Ovary (tissue), 3 donors: ENCODE data around the gene RSAD1.

ENCODE experiments used
- EP300 ChIP-seq: sonication (generic); formaldehyde crosslinking; IDR thresholded peaks from one replicate; pipeline ENCODE4 v1.6.1; 2017; ENCODE audit warnings: antibody characterized with exemption
- POLR2A ChIP-seq: fragments of 450-650 bp; IDR thresholded peaks from one replicate; pipeline ENCODE4 v1.6.1; 2017; ENCODE audit warnings: antibody characterized with exemption, mild to moderate bottlenecking, moderate library complexity
- TF ChIP-seq, protein P1 (sequence below), 3 donors: fragments of 450-650 bp in 2 of 3; fragments of 200-600 bp in 1 of 3; IDR thresholded peaks; one replicate each; pipeline versions ENCODE4 v1.5.1 to v1.8.0; 2016 to 2022; ENCODE audit warnings: antibody characterized with exemption in 3 of 3, mild to moderate bottlenecking in 1 of 3
- donor health status: DM: no; HTN: no; CAD: no.

- TF ChIP-seq, protein P1, sequence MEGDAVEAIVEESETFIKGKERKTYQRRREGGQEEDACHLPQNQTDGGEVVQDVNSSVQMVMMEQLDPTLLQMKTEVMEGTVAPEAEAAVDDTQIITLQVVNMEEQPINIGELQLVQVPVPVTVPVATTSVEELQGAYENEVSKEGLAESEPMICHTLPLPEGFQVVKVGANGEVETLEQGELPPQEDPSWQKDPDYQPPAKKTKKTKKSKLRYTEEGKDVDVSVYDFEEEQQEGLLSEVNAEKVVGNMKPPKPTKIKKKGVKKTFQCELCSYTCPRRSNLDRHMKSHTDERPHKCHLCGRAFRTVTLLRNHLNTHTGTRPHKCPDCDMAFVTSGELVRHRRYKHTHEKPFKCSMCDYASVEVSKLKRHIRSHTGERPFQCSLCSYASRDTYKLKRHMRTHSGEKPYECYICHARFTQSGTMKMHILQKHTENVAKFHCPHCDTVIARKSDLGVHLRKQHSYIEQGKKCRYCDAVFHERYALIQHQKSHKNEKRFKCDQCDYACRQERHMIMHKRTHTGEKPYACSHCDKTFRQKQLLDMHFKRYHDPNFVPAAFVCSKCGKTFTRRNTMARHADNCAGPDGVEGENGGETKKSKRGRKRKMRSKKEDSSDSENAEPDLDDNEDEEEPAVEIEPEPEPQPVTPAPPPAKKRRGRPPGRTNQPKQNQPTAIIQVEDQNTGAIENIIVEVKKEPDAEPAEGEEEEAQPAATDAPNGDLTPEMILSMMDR (IDR thresholded peaks at IDR 0.05): no peak
- TF ChIP-seq EP300 (no peak), POLR2A (no peak)
Measured at GRCh38 chr17:50502301-50502990, 23.8 kb downstream of the RSAD1 start.
